K562 (cell line): ENCODE results near the gene MAPK1IP1L. TPM values are rescaled to one million over a fixed set of nuclear protein-coding genes. Genes with fewer than 3 reads are reported as not detected.

Experiments used
- ADNP ChIP-seq: fragments of 200-800 bp; sonication (Bioruptor generic); IDR thresholded peaks from 2 replicates; pipeline ENCODE4 v1.6.1; 2016; ENCODE audit warnings: missing genetic modification characterization, missing compliant biosample characterization
- BCOR ChIP-seq: fragments of 450-650 bp; IDR thresholded peaks from 2 replicates; pipeline ENCODE4 v1.6.1; 2016
- CAMTA2 ChIP-seq: fragments of 250-450 bp; sonication (Bioruptor Pico); conservative IDR thresholded peaks from 2 replicates; pipeline ENCODE4 v1.5.1; 2022
- CBX8 ChIP-seq: fragments of 200-600 bp; sonication (generic); IDR thresholded peaks from 2 replicates; pipeline ENCODE4 v1.6.1; 2012; ENCODE audit warnings: borderline replicate concordance, mixed run types, low read depth, mild to moderate bottlenecking, moderate library complexity, mixed read lengths, low read length, control low read depth, inconsistent platforms; ENCODE audit not compliant: poor library complexity, severe bottlenecking; ENCODE audit errors: extremely low read depth
- CEBPB ChIP-seq: fragments of 450-650 bp; IDR thresholded peaks from 2 replicates; pipeline ENCODE4 v1.6.1; 2016; ENCODE audit warnings: missing genetic modification characterization, missing compliant biosample characterization
- CREB5 ChIP-seq: fragments of 250-450 bp; sonication (Bioruptor Pico); IDR thresholded peaks from 2 replicates; pipeline ENCODE4 v1.5.0; 2020; ENCODE audit warnings: mild to moderate bottlenecking
- FOXJ2 ChIP-seq: fragments of 200-800 bp; sonication (Bioruptor generic); IDR thresholded peaks from 2 replicates; pipeline ENCODE4 v1.6.1; 2016; ENCODE audit warnings: missing genetic modification characterization, missing compliant biosample characterization
- LARP7 ChIP-seq: fragments of 450-650 bp; IDR thresholded peaks from 2 replicates; pipeline ENCODE4 v1.6.1; 2016
- MEF2A ChIP-seq: IDR thresholded peaks from 2 replicates; pipeline ENCODE4 v1.6.1; 2011; ENCODE audit warnings: low read depth, mild to moderate bottlenecking, low read length, moderate library complexity; ENCODE audit not compliant: control insufficient read depth
- SNAPC5 ChIP-seq: fragments of 250-450 bp; sonication (Bioruptor Pico); IDR thresholded peaks from 2 replicates; pipeline ENCODE4 v1.8.0; 2021; ENCODE audit warnings: moderate library complexity, mild to moderate bottlenecking, inconsistent platforms
- SREBF2 ChIP-seq: sonication (generic); formaldehyde crosslinking; IDR thresholded peaks from 2 replicates; pipeline ENCODE4 v1.4.0; 2020; ENCODE audit warnings: mild to moderate bottlenecking, missing genetic modification reagents
- U2AF2 ChIP-seq: fragments of 200-400 bp; formaldehyde crosslinking; optimal IDR thresholded peaks from 2 replicates; pipeline ENCODE3; 2017; ENCODE audit warnings: low read depth, mild to moderate bottlenecking, low read length
- XRCC3 ChIP-seq: fragments of 450-650 bp; IDR thresholded peaks from 2 replicates; pipeline ENCODE4 v1.6.1; 2017; ENCODE audit warnings: mild to moderate bottlenecking, moderate library complexity
- ZBTB1 ChIP-seq: sonication (generic); formaldehyde crosslinking; IDR thresholded peaks from 2 replicates; pipeline ENCODE4 v1.8.1; 2023; ENCODE audit warnings: missing genetic modification reagents, low read depth, mild to moderate bottlenecking, borderline replicate concordance
- ZBTB43 ChIP-seq: sonication (generic); formaldehyde crosslinking; IDR thresholded peaks from 2 replicates; pipeline ENCODE4 v1.8.0; 2023; ENCODE audit warnings: mild to moderate bottlenecking, missing genetic modification reagents
- ZKSCAN8 ChIP-seq: fragments of 200-800 bp; sonication (Bioruptor generic); IDR thresholded peaks from 2 replicates; pipeline ENCODE4 v1.6.1; 2016; ENCODE audit warnings: missing genetic modification characterization, missing compliant biosample characterization
- ZNF12 ChIP-seq: sonication (generic); formaldehyde crosslinking; IDR thresholded peaks from 2 replicates; pipeline ENCODE4 v1.4.0; 2020; ENCODE audit warnings: mild to moderate bottlenecking, missing genetic modification reagents
- ZNF165 ChIP-seq: fragments of 250-450 bp; sonication (Bioruptor Pico); IDR thresholded peaks from 2 replicates; pipeline ENCODE4 v1.4.0; 2020; ENCODE audit warnings: borderline replicate concordance
- ZNF174 ChIP-seq: fragments of 250-450 bp; sonication (Bioruptor Pico); IDR thresholded peaks from 2 replicates; pipeline ENCODE4 v1.4.0; 2020; ENCODE audit warnings: mild to moderate bottlenecking
- ZNF175 ChIP-seq: fragments of 200-800 bp; sonication (Bioruptor generic); IDR thresholded peaks from 2 replicates; pipeline ENCODE4 v1.6.1; 2016; ENCODE audit warnings: low read depth, mild to moderate bottlenecking, missing genetic modification characterization, missing compliant biosample characterization
- ZNF324 ChIP-seq: fragments of 250-450 bp; sonication (Bioruptor Pico); IDR thresholded peaks from 2 replicates; pipeline ENCODE4 v1.4.0; 2020; ENCODE audit warnings: mild to moderate bottlenecking
- ZNF778 ChIP-seq: fragments of 450-650 bp; formaldehyde crosslinking; IDR thresholded peaks from 2 replicates; pipeline ENCODE4 v1.4.0; 2020; ENCODE audit warnings: mild to moderate bottlenecking, moderate library complexity
- polyA plus RNA-seq, 8 experiments: library from polyadenylated mRNA; depleted of rRNA in 4 of 8; stranded (reverse) in 5 of 8; unstranded in 3 of 8; fragments of >200 nt; fragmentation: Nextera tagmentation in 2 of 8; fragmentation: Illumina TruSeq in 1 of 8; extraction: Ambion mirVana in 2 of 8; extraction: Trizol in 1 of 8; gene quantifications; 2 replicates each; pipeline versions ENCODE4 v1.2.1 to v1.2.3, GENCODE V29; 2011 to 2014; ENCODE audit warnings: inconsistent platforms in 1 of 8, missing spikeins in 1 of 8
- total RNA-seq, 7 experiments: library from RNA; depleted of rRNA in 6 of 7; stranded (reverse); fragments of >200 nt in 6 of 7; fragmentation: Illumina TruSeq in 2 of 7; extraction: Trizol in 2 of 7; gene quantifications; 2 replicates each; pipeline versions ENCODE4 v1.2.1 to v1.2.3, GENCODE V29; 2011 to 2021; ENCODE audit warnings: low replicate concordance in 1 of 7
- TF ChIP-seq, protein P1 (sequence below): fragments of 450-650 bp; formaldehyde crosslinking; IDR thresholded peaks from 2 replicates; pipeline ENCODE4 v1.4.0; 2022; ENCODE audit warnings: mild to moderate bottlenecking, moderate library complexity
- TF ChIP-seq, protein P2 (sequence below): sonication (generic); formaldehyde crosslinking; IDR thresholded peaks from 2 replicates; pipeline ENCODE4 v1.8.1; 2022; ENCODE audit warnings: missing genetic modification reagents

Gene MAPK1IP1L
- total and polyA plus RNA-seq, 9 of the 15 experiments (the other 6 are each of a cell fraction or from before 2014, with no cell fraction given): 32.7 to 99.4 (median 49.8) TPM

- TF ChIP-seq SNAPC5 (CRISPR knock-in tag): no peak
- TF ChIP-seq FOXJ2 (tag): no peak
- TF ChIP-seq, protein P1, sequence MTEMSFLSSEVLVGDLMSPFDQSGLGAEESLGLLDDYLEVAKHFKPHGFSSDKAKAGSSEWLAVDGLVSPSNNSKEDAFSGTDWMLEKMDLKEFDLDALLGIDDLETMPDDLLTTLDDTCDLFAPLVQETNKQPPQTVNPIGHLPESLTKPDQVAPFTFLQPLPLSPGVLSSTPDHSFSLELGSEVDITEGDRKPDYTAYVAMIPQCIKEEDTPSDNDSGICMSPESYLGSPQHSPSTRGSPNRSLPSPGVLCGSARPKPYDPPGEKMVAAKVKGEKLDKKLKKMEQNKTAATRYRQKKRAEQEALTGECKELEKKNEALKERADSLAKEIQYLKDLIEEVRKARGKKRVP (CRISPR knock-in tag): no peak
- no peak for TF ChIP-seq ADNP (tag)
- peak; percentile 51; the same call in 1 of the 2 replicates for TF ChIP-seq ZNF175 (CRISPR knock-in tag)
- no peak for TF ChIP-seq ZNF165
- no peak for TF ChIP-seq CEBPB
- no peak for TF ChIP-seq CREB5 (CRISPR knock-in tag)
- TF ChIP-seq ZBTB1 (CRISPR knock-in tag): no peak
- no peak for TF ChIP-seq ZNF174 (CRISPR knock-in tag)
- TF ChIP-seq, protein P2, sequence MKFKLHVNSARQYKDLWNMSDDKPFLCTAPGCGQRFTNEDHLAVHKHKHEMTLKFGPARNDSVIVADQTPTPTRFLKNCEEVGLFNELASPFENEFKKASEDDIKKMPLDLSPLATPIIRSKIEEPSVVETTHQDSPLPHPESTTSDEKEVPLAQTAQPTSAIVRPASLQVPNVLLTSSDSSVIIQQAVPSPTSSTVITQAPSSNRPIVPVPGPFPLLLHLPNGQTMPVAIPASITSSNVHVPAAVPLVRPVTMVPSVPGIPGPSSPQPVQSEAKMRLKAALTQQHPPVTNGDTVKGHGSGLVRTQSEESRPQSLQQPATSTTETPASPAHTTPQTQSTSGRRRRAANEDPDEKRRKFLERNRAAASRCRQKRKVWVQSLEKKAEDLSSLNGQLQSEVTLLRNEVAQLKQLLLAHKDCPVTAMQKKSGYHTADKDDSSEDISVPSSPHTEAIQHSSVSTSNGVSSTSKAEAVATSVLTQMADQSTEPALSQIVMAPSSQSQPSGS (CRISPR knock-in tag): no peak
- no peak for TF ChIP-seq MEF2A
- no peak for TF ChIP-seq ZNF778 (CRISPR knock-in tag)
- TF ChIP-seq BCOR: no peak
- TF ChIP-seq ZBTB43 (CRISPR knock-in tag): no peak
- TF ChIP-seq SREBF2 (CRISPR knock-in tag): no peak
- no peak for TF ChIP-seq LARP7
- TF ChIP-seq ZNF324 (CRISPR knock-in tag): no peak
- no peak for TF ChIP-seq U2AF2
- no peak for TF ChIP-seq CBX8
- no peak for TF ChIP-seq ZNF12
- no peak for TF ChIP-seq XRCC3
- no peak for TF ChIP-seq CAMTA2
- TF ChIP-seq ZKSCAN8 (CRISPR knock-in tag): no peak
Measured at GRCh38 chr14:55103005-55103640, 51.7 kb downstream of the MAPK1IP1L start (continued).
